Esophagus (tissue), 2 donors: Measurements from ENCODE around the gene NDOR1. TPM values are rescaled to one million over a fixed set of nuclear protein-coding genes. Genes with fewer than 3 reads are reported as not detected.
A peak's percentile ranks its signal among the peaks of the same experiment; 100 is the strongest.

ENCODE experiments used
- H3K27ac ChIP-seq, 2 donors: one replicate each; pipeline ENCODE4 v1.5.1; 2013; ENCODE audit warnings: low read depth in 2 of 2, mild to moderate bottlenecking in 2 of 2, inconsistent platforms in 1 of 2, low read length in 1 of 2, moderate library complexity in 1 of 2
- H3K27me3 ChIP-seq, 2 donors: one replicate each; pipeline ENCODE4 v1.6.1; 2013; ENCODE audit warnings: low read length in 2 of 2, control low read depth in 1 of 2, mild to moderate bottlenecking in 1 of 2; ENCODE audit not compliant: insufficient read depth in 2 of 2, control insufficient read depth in 1 of 2
- H3K36me3 ChIP-seq, 2 donors: one replicate each; pipeline ENCODE4 v1.6.1; 2013; ENCODE audit warnings: low read length in 1 of 2; ENCODE audit not compliant: control insufficient read depth in 2 of 2, insufficient read depth in 2 of 2
- H3K4me1 ChIP-seq, 2 donors: one replicate each; pipeline ENCODE4 v1.6.1; 2013; ENCODE audit warnings: low read length in 1 of 2; ENCODE audit not compliant: control insufficient read depth in 2 of 2, insufficient read depth in 2 of 2
- H3K4me3 ChIP-seq, 2 donors: one replicate each; pipeline ENCODE4 v1.5.1; 2013; ENCODE audit warnings: low read length in 2 of 2, mild to moderate bottlenecking in 2 of 2, low read depth in 1 of 2, moderate library complexity in 1 of 2
- H3K9me3 ChIP-seq, 2 donors: one replicate each; pipeline ENCODE4 v1.6.1; 2013; ENCODE audit warnings: mild to moderate bottlenecking in 2 of 2, low read depth in 1 of 2, low read length in 1 of 2, moderate library complexity in 1 of 2; ENCODE audit not compliant: control insufficient read depth in 2 of 2, insufficient read depth in 1 of 2
- WGBS, 2 donors: extraction: QIAGEN DNeasy Blood & Tissue Kit; methylation state at CpG; one replicate each; pipeline ENCODE4 v1.1.7; 2013; 5-methylcytosine and 5-hydroxymethylcytosine counted together
- polyA plus RNA-seq, 2 donors: library from polyadenylated mRNA; stranded (reverse); fragments of 200-250 nt; gene quantifications; one replicate each; pipeline ENCODE4 v1.2.3, GENCODE V29; 2013
- donor health status: healthy with polysubstance abuse.
- donor health status: Bipolar disorder and iron deficiency.

Gene NDOR1
- polyA plus RNA-seq: 10 to 100 TPM in 1 of 2 donors, 1 to 10 TPM in 1; 5.7 to 12.2 TPM

GRCh38 chr9:137205126-137206069 lies at the start of gene NDOR1, which contains the start of gene TMEM203:
Gene NDOR1 (plus strand): TSS chr9:137205700. CDS start chr9:137205778, 78 bp downstream.
Gene TMEM203 (minus strand): TSS chr9:137205648. CDS start chr9:137205414, 234 bp downstream.
- H3K27ac ChIP-seq: peak within 1 kb of the TSS; percentile 80 to 91
- H3K27me3 ChIP-seq: no peaks in the 10 kb centered on the region
- H3K9me3 ChIP-seq: no peaks in the 10 kb centered on the region
- H3K36me3 ChIP-seq: peaks cover 0 to 4% of the 10 kb centered on the region in 2 donors
- peaks cover 6 to 27% of the 10 kb centered on the region in 2 donors for H3K4me1 ChIP-seq
- H3K4me3 ChIP-seq: peak within 1 kb of the TSS; percentile 81 to 95
- WGBS, 2 donors: 0 to 1% methylated on average over 67 to 98 of the region's 98 CpGs

GRCh38 chr9:137156567-137157375 lies 48.7 kb upstream of the NDOR1 start:
- Histone ChIP-seq H3K27ac (no peak overlapping the region), H3K27me3 (peaks cover 0 to 22% of the 10 kb centered on the region in 2 donors), H3K4me1 (peaks cover 0 to 7% of the 10 kb centered on the region in 2 donors), H3K4me3 (no peak overlapping the region), H3K9me3 (peaks cover 0 to 7% of the 10 kb centered on the region in 2 donors), H3K36me3 (no peaks in the 10 kb centered on the region)
- 3 to 5% methylated on average over 64 to 65 of the region's 65 CpGs for WGBS, 2 donors

- WGBS, 2 donors: 58 to 64% methylated on average over 19 of the region's 19 CpGs
- Histone ChIP-seq H3K4me1 (peaks cover 2 to 7% of the 10 kb centered on the region in 2 donors), H3K9me3 (peaks cover 0 to 7% of the 10 kb centered on the region in 2 donors), H3K27ac (no peak overlapping the region), H3K36me3 (no peaks in the 10 kb centered on the region), H3K4me3 (no peak overlapping the region), H3K27me3 (peaks cover 0 to 26% of the 10 kb centered on the region in 2 donors)
Observed at GRCh38 chr9:137157618-137158415, 47.7 kb upstream of the NDOR1 start.

- WGBS, 2 donors: 30 to 32% methylated on average over 4 of the region's 4 CpGs
- no peak overlapping the region for H3K27ac ChIP-seq
- H3K27me3 ChIP-seq: peaks cover 0 to 29% of the 10 kb centered on the region in 2 donors
- H3K4me3 ChIP-seq: no peak overlapping the region
- peaks cover 0 to 3% of the 10 kb centered on the region in 2 donors for H3K9me3 ChIP-seq
- peaks cover 2 to 11% of the 10 kb centered on the region in 2 donors for H3K4me1 ChIP-seq
- no peaks in the 10 kb centered on the region for H3K36me3 ChIP-seq
Observed at GRCh38 chr9:137158625-137159024, 46.9 kb upstream of the NDOR1 start.

- no peak overlapping the region for H3K4me3 ChIP-seq
- no peaks in the 10 kb centered on the region for H3K36me3 ChIP-seq
- H3K9me3 ChIP-seq: peaks cover 0 to 3% of the 10 kb centered on the region in 2 donors
- peaks cover 2 to 11% of the 10 kb centered on the region in 2 donors for H3K4me1 ChIP-seq
- H3K27me3 ChIP-seq: peaks cover 3 to 36% of the 10 kb centered on the region in 2 donors
- H3K27ac ChIP-seq: no peak overlapping the region
- 34 to 38% methylated on average over 14 of the region's 14 CpGs for WGBS, 2 donors
Observed at GRCh38 chr9:137159105-137160053, 46.1 kb upstream of the NDOR1 start.

- peaks cover 3 to 36% of the 10 kb centered on the region in 2 donors for H3K27me3 ChIP-seq
- WGBS, 2 donors: 55 to 58% methylated on average over 17 of the region's 17 CpGs
- peaks cover 2 to 11% of the 10 kb centered on the region in 2 donors for H3K4me1 ChIP-seq
- peaks cover 0 to 3% of the 10 kb centered on the region in 2 donors for H3K9me3 ChIP-seq
- no peak overlapping the region for H3K4me3 ChIP-seq
- H3K27ac ChIP-seq: no peak overlapping the region
- no peaks in the 10 kb centered on the region for H3K36me3 ChIP-seq
Observed at GRCh38 chr9:137160054-137160425, 45.5 kb upstream of the NDOR1 start.

- WGBS, 2 donors: 25 to 32% methylated on average over 44 to 56 of the region's 56 CpGs
- Histone ChIP-seq H3K36me3 (no peaks in the 10 kb centered on the region), H3K9me3 (peaks cover 0 to 3% of the 10 kb centered on the region in 2 donors), H3K4me3 (no peak overlapping the region), H3K27me3 (peaks cover 5 to 34% of the 10 kb centered on the region in 2 donors), H3K27ac (no peak overlapping the region), H3K4me1 (peaks cover 2 to 11% of the 10 kb centered on the region in 2 donors)
Observed at GRCh38 chr9:137160716-137161557, 44.6 kb upstream of the NDOR1 start.
